Keratinocyte (primary cell): ENCODE measurements around the gene FOXJ2. TPM values are rescaled to one million over a fixed set of nuclear protein-coding genes. Genes with fewer than 3 reads are reported as not detected.

Experiments used
- DNase-seq: peaks from one replicate; pipeline ENCODE4 v3.0.0-alpha.2; 2011; ENCODE audit warnings: low read depth, missing footprints, low spot score
- FAIRE-seq: peaks from 2 replicates; lab custom pipeline; 2011; peaks lifted over from hg19 to GRCh38; lab: Jason Lieb, UNC
- H2AFZ ChIP-seq: 2 replicates; pipeline ENCODE4 v1.6.0; 2012; ENCODE audit warnings: low read length, control low read depth, inconsistent platforms; ENCODE audit not compliant: control insufficient read depth
- H3K27ac ChIP-seq: 2 replicates; pipeline ENCODE4 v1.5.1; 2011; ENCODE audit warnings: low read length; ENCODE audit not compliant: control insufficient read depth, insufficient read depth
- H3K27me3 ChIP-seq: 3 replicates; pipeline ENCODE4 v1.6.0; 2011; ENCODE audit warnings: low read length; ENCODE audit not compliant: control insufficient read depth, insufficient read depth; ENCODE audit errors: extremely low read depth
- H3K36me3 ChIP-seq, 2 experiments: 2 replicates in 1 of 2; 3 replicates in 1 of 2; pipeline ENCODE4 v1.5.1; 2011; ENCODE audit warnings: low read length in 2 of 2, mild to moderate bottlenecking in 1 of 2; ENCODE audit not compliant: control insufficient read depth in 2 of 2, insufficient read depth in 2 of 2; ENCODE audit errors: extremely low read depth in 1 of 2
- H3K4me1 ChIP-seq: 3 replicates; pipeline ENCODE4 v1.5.1; 2011; ENCODE audit warnings: low read length; ENCODE audit not compliant: control insufficient read depth, insufficient read depth; ENCODE audit errors: extremely low read depth
- H3K4me2 ChIP-seq: 3 replicates; pipeline ENCODE4 v1.6.0; 2011; ENCODE audit warnings: low read depth, low read length; ENCODE audit not compliant: control insufficient read depth, insufficient read depth; ENCODE audit errors: extremely low read depth
- H3K4me3 ChIP-seq, 3 experiments: fragments of 200-600 bp in 1 of 3; sonication (generic) in 1 of 3; 2 replicates in 2 of 3; 3 replicates in 1 of 3; pipeline ENCODE4 v1.5.1; 2011 to 2016; ENCODE audit warnings: low read length in 3 of 3, mild to moderate bottlenecking in 3 of 3, control low read depth in 2 of 3, inconsistent platforms in 1 of 3, low read depth in 1 of 3, mixed read lengths in 1 of 3, mixed run types in 1 of 3, moderate library complexity in 1 of 3; ENCODE audit not compliant: control insufficient read depth in 2 of 3, insufficient read depth in 2 of 3; ENCODE audit errors: extremely low read depth in 1 of 3
- H3K79me2 ChIP-seq: 2 replicates; pipeline ENCODE4 v1.6.0; 2012; ENCODE audit warnings: low read length; ENCODE audit not compliant: control insufficient read depth, insufficient read depth
- H3K9ac ChIP-seq: 3 replicates; pipeline ENCODE4 v1.6.0; 2011; ENCODE audit warnings: low read length; ENCODE audit not compliant: control insufficient read depth, insufficient read depth; ENCODE audit errors: extremely low read depth
- H3K9me1 ChIP-seq: 3 replicates; pipeline ENCODE4 v1.6.0; 2011; ENCODE audit warnings: low read length; ENCODE audit not compliant: control insufficient read depth, insufficient read depth; ENCODE audit errors: extremely low read depth
- H3K9me3 ChIP-seq: 2 replicates; pipeline ENCODE4 v1.5.1; 2012; ENCODE audit warnings: low read depth, low read length; ENCODE audit not compliant: control insufficient read depth
- H4K20me1 ChIP-seq: 3 replicates; pipeline ENCODE4 v1.6.0; 2011; ENCODE audit warnings: low read length; ENCODE audit not compliant: control insufficient read depth, insufficient read depth; ENCODE audit errors: extremely low read depth
- EZH2 ChIP-seq: IDR thresholded peaks from one replicate; pipeline ENCODE4 v1.6.1; 2012; ENCODE audit warnings: inconsistent platforms, mild to moderate bottlenecking, low read length, moderate library complexity
- dilution Hi-C: fragments of 300-500 bp; cut with MboI; formaldehyde crosslinking; loops from one replicate; pipeline ENCODE4 v1.7.0; 2020; ENCODE audit warnings: low sequenced_read_pairs; ENCODE audit not compliant: extremely low pct_ligation_motif_present
- polyA plus RNA-seq, 5 experiments: library from polyadenylated mRNA; depleted of rRNA in 3 of 5; stranded (reverse) in 3 of 5; stranded (forward) in 1 of 5; unstranded in 1 of 5; fragments of >200 nt; gene quantifications; 1 replicate in 1 of 5; 2 replicates in 3 of 5; 3 replicates in 1 of 5; pipeline versions ENCODE4 v1.2.1 to v1.2.3, GENCODE V29; 2011 to 2012; ENCODE audit warnings: missing spikeins in 2 of 5, low read depth in 1 of 5, low replicate concordance in 1 of 5
- TF ChIP-seq, protein P1 (sequence below), 3 experiments: IDR thresholded peaks in 1 of 3; conservative IDR thresholded peaks in 1 of 3; optimal IDR thresholded peaks in 1 of 3; 2 replicates in 2 of 3; 3 replicates in 1 of 3; pipeline versions ENCODE3 to v1.5.1; 2011; ENCODE audit warnings: low read length in 3 of 3, mild to moderate bottlenecking in 3 of 3, moderate library complexity in 2 of 3, control low read depth in 1 of 3, inconsistent platforms in 1 of 3; ENCODE audit not compliant: insufficient read depth in 2 of 3; ENCODE audit errors: extremely low read depth in 1 of 3

FOXJ2 gene
- polyA plus RNA-seq, 1 donor (not counting 4 experiments of a cell fraction or from before 2014, with no cell fraction given), result 4.2 TPM

DNA sequence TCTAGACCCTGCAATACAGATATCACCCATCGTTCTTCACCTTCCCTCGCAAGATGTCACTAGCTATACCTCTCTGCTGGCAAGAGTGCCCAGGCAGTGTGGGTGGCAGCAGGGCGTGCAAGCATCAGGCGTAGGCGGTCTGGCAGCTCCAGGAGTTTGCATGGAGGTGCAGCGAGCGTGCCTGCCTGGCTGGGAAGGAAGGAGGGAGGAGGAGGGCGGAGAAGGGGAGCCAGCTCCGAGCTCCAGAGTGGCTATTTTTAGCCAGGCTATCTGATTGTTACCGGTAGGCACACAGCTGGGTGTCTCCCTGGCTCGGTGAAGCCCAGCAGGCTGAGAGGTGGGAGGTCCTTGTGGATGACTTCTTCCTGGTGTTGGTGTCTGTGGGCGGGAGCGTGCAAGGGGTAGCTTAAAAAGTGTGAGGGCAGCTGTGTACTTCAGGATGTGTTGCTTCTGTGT is 6.2 kb downstream of the FOXJ2 start:
- no peak for DNase-seq
- peak overlapping the region in 2 of 3 experiments; percentile 8 to 32 for H3K4me3 ChIP-seq
- H3K4me2 ChIP-seq, result peak overlapping the region; percentile 70
- H4K20me1 ChIP-seq, result peaks cover 2% of the 10 kb centered on the region
- peak; percentile 60 for FAIRE-seq
- peaks cover 3 to 10% of the 10 kb centered on the region in 2 experiments for H3K36me3 ChIP-seq
- H2AFZ ChIP-seq, result peak overlapping the region; percentile 2
- H3K9me1 ChIP-seq, result peaks cover 8% of the 10 kb centered on the region
- dilution Hi-C loops, result no loop called here
- no peak for TF ChIP-seq EZH2
- TF ChIP-seq, protein P1, sequence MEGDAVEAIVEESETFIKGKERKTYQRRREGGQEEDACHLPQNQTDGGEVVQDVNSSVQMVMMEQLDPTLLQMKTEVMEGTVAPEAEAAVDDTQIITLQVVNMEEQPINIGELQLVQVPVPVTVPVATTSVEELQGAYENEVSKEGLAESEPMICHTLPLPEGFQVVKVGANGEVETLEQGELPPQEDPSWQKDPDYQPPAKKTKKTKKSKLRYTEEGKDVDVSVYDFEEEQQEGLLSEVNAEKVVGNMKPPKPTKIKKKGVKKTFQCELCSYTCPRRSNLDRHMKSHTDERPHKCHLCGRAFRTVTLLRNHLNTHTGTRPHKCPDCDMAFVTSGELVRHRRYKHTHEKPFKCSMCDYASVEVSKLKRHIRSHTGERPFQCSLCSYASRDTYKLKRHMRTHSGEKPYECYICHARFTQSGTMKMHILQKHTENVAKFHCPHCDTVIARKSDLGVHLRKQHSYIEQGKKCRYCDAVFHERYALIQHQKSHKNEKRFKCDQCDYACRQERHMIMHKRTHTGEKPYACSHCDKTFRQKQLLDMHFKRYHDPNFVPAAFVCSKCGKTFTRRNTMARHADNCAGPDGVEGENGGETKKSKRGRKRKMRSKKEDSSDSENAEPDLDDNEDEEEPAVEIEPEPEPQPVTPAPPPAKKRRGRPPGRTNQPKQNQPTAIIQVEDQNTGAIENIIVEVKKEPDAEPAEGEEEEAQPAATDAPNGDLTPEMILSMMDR (optimal IDR thresholded peaks at IDR 0.05 in 1 of 3, IDR thresholded peaks at IDR 0.05 in 1 of 3, conservative IDR thresholded peaks at IDR 0.05 in 1 of 3; ENCODE audit: extremely low read depth in 1 of 3, insufficient read depth in 2 of 3, low read length in 3 of 3), result no peak
- peaks cover 43% of the 10 kb centered on the region for H3K4me1 ChIP-seq
- peak overlapping the region; percentile 51 for H3K27ac ChIP-seq
- H3K9me3 ChIP-seq, result no peaks in the 10 kb centered on the region
- peaks cover 31% of the 10 kb centered on the region for H3K79me2 ChIP-seq
- H3K9ac ChIP-seq, result peak overlapping the region; percentile 1
- H3K27me3 ChIP-seq, result no peaks in the 10 kb centered on the region

DNA sequence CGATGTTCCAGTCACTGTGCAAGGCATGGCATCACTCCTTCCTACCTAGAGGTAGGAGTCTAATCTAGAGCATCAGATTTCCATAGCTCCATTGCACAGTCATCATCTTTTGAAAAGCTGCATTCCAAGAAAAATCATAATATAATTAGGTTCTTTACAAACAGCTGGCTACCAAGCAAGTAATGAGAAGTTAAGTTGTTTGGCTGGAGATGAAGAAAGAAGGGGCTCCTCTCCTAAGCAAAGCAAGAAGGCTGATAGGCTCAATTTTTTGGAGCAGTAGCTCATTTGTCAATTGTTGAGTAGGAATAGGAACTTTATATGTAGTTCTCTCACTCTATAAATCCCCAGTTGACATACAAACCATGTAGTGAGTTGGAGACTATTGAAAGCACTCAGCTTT is 8.3 kb downstream of the FOXJ2 start:
- Histone ChIP-seq H3K36me3 (peaks cover 4 to 19% of the 10 kb centered on the region in 2 experiments), H3K9ac (no peak overlapping the region), H2AFZ (no peak overlapping the region), H3K4me1 (peaks cover 23% of the 10 kb centered on the region), H3K4me3 (no peak overlapping the region), H4K20me1 (peaks cover 2% of the 10 kb centered on the region), H3K9me1 (peaks cover 4% of the 10 kb centered on the region), H3K79me2 (peaks cover 13% of the 10 kb centered on the region), H3K9me3 (no peaks in the 10 kb centered on the region), H3K4me2 (no peak overlapping the region), H3K27me3 (no peaks in the 10 kb centered on the region), H3K27ac (no peak overlapping the region)
- DNase-seq (no peak), FAIRE-seq (no peak)
- TF ChIP-seq, protein P1 (optimal IDR thresholded peaks at IDR 0.05 in 1 of 3, IDR thresholded peaks at IDR 0.05 in 1 of 3, conservative IDR thresholded peaks at IDR 0.05 in 1 of 3; ENCODE audit: extremely low read depth in 1 of 3, insufficient read depth in 2 of 3, low read length in 3 of 3), result no peak
- no peak for TF ChIP-seq EZH2
- dilution Hi-C loops, result no loop called here
